Measurements from ENCODE around the gene ZNF20. TPM values are rescaled to one million over a fixed set of nuclear protein-coding genes. Genes with fewer than 3 reads are reported as not detected.
"Not testable (repeated sequence)": the region's sequence is repeated elsewhere in the genome, so short reads cannot be mapped to it uniquely, and the experiment has no call there.

ZNF20 gene
- total RNA-seq, 4 donors from 2014 or later, result 0.29 to 0.78 (median 0.41) TPM; not detected in 1

DNA sequence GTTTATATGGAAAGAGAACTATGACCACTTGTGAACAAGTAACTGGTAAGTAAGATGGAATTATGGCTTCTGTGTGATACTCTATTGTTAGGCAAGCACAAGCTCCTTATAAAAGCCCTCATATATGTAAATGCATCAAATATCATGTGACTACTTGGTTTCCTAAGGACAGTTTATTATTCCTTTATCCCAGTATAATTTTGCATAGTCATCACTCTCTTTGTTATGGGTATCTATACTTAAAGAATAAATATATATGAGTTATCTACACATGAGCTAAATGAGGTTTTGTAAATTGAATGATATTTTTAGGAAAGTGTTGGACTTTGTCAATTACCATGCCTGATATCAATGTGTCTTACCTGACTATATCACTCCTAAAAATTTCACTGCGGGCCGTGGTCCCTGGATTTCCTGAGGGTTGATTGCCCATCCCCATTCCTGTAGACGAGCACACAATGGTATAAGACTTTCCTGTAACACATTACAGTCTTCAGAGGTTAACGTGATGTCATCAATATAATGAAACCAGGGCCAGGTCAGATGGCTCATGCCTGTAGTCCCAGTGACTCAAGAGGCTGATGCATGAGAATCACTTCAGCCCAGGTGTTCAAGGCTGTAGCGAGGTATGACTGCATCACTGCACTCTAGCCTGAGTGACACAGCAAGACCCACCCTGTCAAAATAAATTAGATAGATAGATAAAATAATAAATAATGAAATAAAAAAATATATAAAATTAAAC lies 54.9 kb downstream of the ZNF20 start:
- intact Hi-C loops (cut with DNase I; ENCODE audit: low total_unique reads), result no loop called here
- ATAC-seq (no peak), DNase-seq (no peak)
- Histone ChIP-seq H3K27ac (no peak overlapping the region), H3K4me3 (no peak overlapping the region), H3K4me1 (no peaks in the 10 kb centered on the region), H3K36me3 (peaks cover 0 to 11% of the 10 kb centered on the region in 2 donors), H3K9me3 (peaks cover 0 to 18% (median 3%) of the 10 kb centered on the region in 3 donors), H3K27me3 (no peaks in the 10 kb centered on the region)
- TF ChIP-seq POLR2A (IDR thresholded peaks at IDR 0.05), result no peak
- in situ Hi-C loops (cut with MboI; ENCODE audit: low sequenced_read_pairs in 4 of 4), result no loop called here

DNA sequence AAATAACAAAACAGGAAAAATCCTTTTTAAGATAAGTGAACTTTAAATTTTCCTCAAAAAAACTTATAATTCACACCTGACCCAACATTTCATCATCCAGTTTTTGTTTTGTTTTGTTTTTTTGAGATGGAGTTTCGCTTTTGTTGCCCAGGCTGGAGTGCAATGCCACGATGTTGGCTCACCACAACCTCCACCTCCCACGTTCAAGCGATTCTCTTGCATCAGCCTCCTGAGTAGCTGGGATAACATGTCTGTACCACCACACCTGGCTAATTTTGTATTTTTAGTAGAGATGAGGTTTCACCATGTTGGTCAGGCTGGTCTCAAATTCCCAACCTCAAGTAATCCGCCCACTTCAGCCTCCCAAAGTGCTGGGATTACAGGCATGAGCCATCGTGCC lies 56.8 kb downstream of the ZNF20 start:
- Histone ChIP-seq H3K36me3 (peaks cover 0 to 28% of the 10 kb centered on the region in 2 donors), H3K9me3 (peaks cover 5 to 37% (median 14%) of the 10 kb centered on the region in 3 donors)
- in situ Hi-C loops (cut with MboI; ENCODE audit: low sequenced_read_pairs in 4 of 4); H3K4me1 ChIP-seq; ATAC-seq; intact Hi-C loops (cut with DNase I; ENCODE audit: low total_unique reads); H3K27me3 ChIP-seq; DNase-seq; H3K27ac ChIP-seq; H3K4me3 ChIP-seq: not testable (repeated sequence)

Other genes with a start within 250 kb of the ZNF20 start
- gene ZNF700, start 215.2 kb downstream of the ZNF20 start, total RNA-seq, result 1 to 10 TPM; 1.3 to 5.8 (median 4.0) TPM
- under 1 TPM; 0.46 to 0.80 (median 0.54) TPM for gene ZNF763, start 175.3 kb downstream of the ZNF20 start, total RNA-seq
- gene ZNF433, start 104.7 kb downstream of the ZNF20 start, total RNA-seq, result 1 to 10 TPM; 3.6 to 8.2 (median 5.0) TPM
- gene ZNF878, start 87.4 kb downstream of the ZNF20 start, total RNA-seq, result not detected
- gene ZNF844, start 75.6 kb downstream of the ZNF20 start, total RNA-seq, result 1 to 10 TPM; 2.2 to 5.7 (median 4.9) TPM
- gene ZNF625, start 16.4 kb upstream of the ZNF20 start, total RNA-seq, result 1 to 10 TPM in 1 of 4 donors, under 1 TPM in 3; 0.22 to 1.4 (median 0.50) TPM
- 1 to 10 TPM; 1.4 to 2.2 (median 1.8) TPM for gene ZNF136, start 22.7 kb upstream of the ZNF20 start, total RNA-seq
- 1 to 10 TPM; 2.6 to 4.0 (median 3.5) TPM for gene ZNF44, start 154.5 kb upstream of the ZNF20 start, total RNA-seq
- 1 to 10 TPM; 1.3 to 2.8 (median 2.2) TPM for gene ZNF563, start 193.3 kb upstream of the ZNF20 start, total RNA-seq
- under 1 TPM; 0.22 to 0.66 (median 0.42) TPM for gene ZNF442, start 225.3 kb upstream of the ZNF20 start, total RNA-seq